Gastroesophageal sphincter (tissue), 4 donors: ENCODE data around the gene SLC38A10. TPM values are rescaled to one million over a fixed set of nuclear protein-coding genes. Genes with fewer than 3 reads are reported as not detected.

Source experiments
- ATAC-seq: fragments of 150-250 bp; one replicate; pipeline ENCODE4 v1.9.1; 2016; ENCODE audit warnings: mild to moderate bottlenecking, moderate library complexity
- H3K27ac ChIP-seq, 4 donors: fragments of 200-600 bp; sonication (generic) in 3 of 4; 1 replicate in 3 of 4; 2 replicates in 1 of 4; pipeline ENCODE4 v1.5.1; 2016 to 2019
- H3K27me3 ChIP-seq: fragments of 200-600 bp; sonication (generic); one replicate; pipeline ENCODE4 v1.5.1; 2019
- H3K36me3 ChIP-seq, 2 donors: fragments of 200-600 bp; sonication (generic); one replicate each; pipeline ENCODE4 v1.5.1; 2019; ENCODE audit warnings: control low read depth in 1 of 2
- H3K4me1 ChIP-seq, 3 donors: fragments of 200-600 bp; sonication (generic); 1 replicate in 2 of 3; 2 replicates in 1 of 3; pipeline ENCODE4 v1.5.1; 2016 to 2019; ENCODE audit warnings: control low read depth in 2 of 3
- H3K4me3 ChIP-seq, 2 donors: fragments of 200-600 bp; sonication (generic); one replicate each; pipeline ENCODE4 v1.5.1; 2019; ENCODE audit warnings: mild to moderate bottlenecking in 1 of 2, moderate library complexity in 1 of 2
- H3K9me3 ChIP-seq, 3 donors: fragments of 200-600 bp; sonication (generic); one replicate each; pipeline ENCODE4 v1.5.1; 2017 to 2019; ENCODE audit warnings: control low read depth in 2 of 3
- CTCF ChIP-seq, 4 experiments: fragments of 200-600 bp in 2 of 4; fragments of 450-650 bp in 2 of 4; sonication (generic) in 1 of 4; IDR thresholded peaks; one replicate each; pipeline ENCODE4 v1.5.1; 2017 to 2019; ENCODE audit warnings: antibody characterized with exemption in 4 of 4, mild to moderate bottlenecking in 2 of 4, moderate library complexity in 2 of 4
- EP300 ChIP-seq: sonication (generic); formaldehyde crosslinking; IDR thresholded peaks from one replicate; pipeline ENCODE4 v1.6.1; 2017; ENCODE audit warnings: antibody characterized with exemption, mild to moderate bottlenecking
- POLR2A ChIP-seq, 2 donors: fragments of 450-650 bp; IDR thresholded peaks; one replicate each; pipeline ENCODE4 v1.6.1; 2017; ENCODE audit warnings: antibody characterized with exemption in 2 of 2, mild to moderate bottlenecking in 2 of 2, moderate library complexity in 1 of 2
- POLR2AphosphoS5 ChIP-seq: sonication (generic); formaldehyde crosslinking; IDR thresholded peaks from one replicate; pipeline ENCODE4 v1.6.1; 2017; ENCODE audit warnings: antibody characterized with exemption
- WGBS, 2 donors: methylation state at CpG; one replicate each; pipeline ENCODE4 v1.1.5; 2018; ENCODE audit warnings: low coverage in 1 of 2; 5-methylcytosine and 5-hydroxymethylcytosine counted together
- total RNA-seq, 4 donors: library from RNA; depleted of rRNA; stranded (reverse); fragments of >200 nt; gene quantifications; one replicate each; pipeline ENCODE4 v1.1.0, GENCODE V29; 2016

SLC38A10 gene
- total RNA-seq, result 10 to 100 TPM; 70.5 to 99.6 (median 81.8) TPM

GRCh38 chr17:81295031-81295675, at the start of gene SLC38A10:
Gene SLC38A10, minus strand, starts transcription at chr17:81295307. Its CDS starts 386 bp downstream, at chr17:81294921.
- Histone ChIP-seq H3K4me1 (peaks cover 0 to 47% (median 11%) of the 10 kb centered on the region in 3 donors), H3K9me3 (no peaks in the 10 kb centered on the region), H3K4me3 (peak within 1 kb of the TSS; percentile 55 to 94), H3K27me3 (no peaks in the 10 kb centered on the region), H3K27ac (peak within 1 kb of the TSS; percentile 65 to 98 (median 95)), H3K36me3 (peaks cover 0 to 5% of the 10 kb centered on the region in 2 donors)
- TF ChIP-seq POLR2AphosphoS5 (peak; percentile 98), EP300 (no peak), POLR2A (IDR thresholded peaks at IDR 0.05) (peak; percentile 93 to 95), CTCF (IDR thresholded peaks at IDR 0.05) (peak in 1 of 4 experiments; percentile 58)
- peak; percentile 89 for ATAC-seq
- WGBS, 2 donors, result no CpG with 5 or more reads among the region's 59 CpGs

- peak overlapping the region; percentile 90 to 93 for H3K4me3 ChIP-seq
- ATAC-seq, result no peak
- WGBS, 2 donors, result 5 to 6% methylated on average over 16 to 33 of the region's 55 CpGs
- peaks cover 0 to 67% (median 26%) of the 10 kb centered on the region in 3 donors for H3K4me1 ChIP-seq
- no peaks in the 10 kb centered on the region for H3K9me3 ChIP-seq
- H3K36me3 ChIP-seq, result no peaks in the 10 kb centered on the region
- H3K27me3 ChIP-seq, result no peaks in the 10 kb centered on the region
- TF ChIP-seq EP300 (no peak), POLR2A (IDR thresholded peaks at IDR 0.05) (no peak), CTCF (IDR thresholded peaks at IDR 0.05) (no peak), POLR2AphosphoS5 (no peak)
- H3K27ac ChIP-seq, result peak overlapping the region; percentile 98 to 99 (median 99)
These were observed 47.4 kb upstream of the SLC38A10 start for GRCh38 chr17:81342269-81343070.

GRCh38 chr17:81341516-81342268, 46.6 kb upstream of the SLC38A10 start:
- Histone ChIP-seq H3K9me3 (no peaks in the 10 kb centered on the region), H3K4me3 (peak overlapping the region; percentile 90 to 93), H3K27me3 (no peaks in the 10 kb centered on the region), H3K27ac (peak overlapping the region; percentile 98 to 99 (median 99)), H3K4me1 (peaks cover 0 to 67% (median 32%) of the 10 kb centered on the region in 3 donors), H3K36me3 (no peaks in the 10 kb centered on the region)
- WGBS, 2 donors, result 20 to 22% methylated on average over 7 to 8 of the region's 83 CpGs
- no peak for TF ChIP-seq EP300
- TF ChIP-seq POLR2A (IDR thresholded peaks at IDR 0.05), result no peak
- no peak for TF ChIP-seq POLR2AphosphoS5
- TF ChIP-seq CTCF (IDR thresholded peaks at IDR 0.05), result no peak
- ATAC-seq, result no peak

GRCh38 chr17:81340607-81341515, 45.8 kb upstream of the SLC38A10 start:
- Histone ChIP-seq H3K27me3 (no peaks in the 10 kb centered on the region), H3K4me1 (peaks cover 0 to 68% (median 33%) of the 10 kb centered on the region in 3 donors), H3K9me3 (no peaks in the 10 kb centered on the region), H3K4me3 (peak overlapping the region; percentile 90 to 93), H3K27ac (peak overlapping the region; percentile 98 to 99 (median 99)), H3K36me3 (no peaks in the 10 kb centered on the region)
- WGBS, 2 donors, result 13% methylated on average over 4 to 6 of the region's 60 CpGs
- no peak for ATAC-seq
- no peak for TF ChIP-seq CTCF (IDR thresholded peaks at IDR 0.05)
- TF ChIP-seq POLR2AphosphoS5, result peak; percentile 14
- TF ChIP-seq POLR2A (IDR thresholded peaks at IDR 0.05), result peak in 1 of 2 donors; percentile 17
